ENCODE measurements around the gene POTEF.
"Not testable (repeated sequence)": the region's sequence is repeated elsewhere in the genome, so short reads cannot be mapped to it uniquely, and the experiment has no call there.

The POTEF gene

DNA sequence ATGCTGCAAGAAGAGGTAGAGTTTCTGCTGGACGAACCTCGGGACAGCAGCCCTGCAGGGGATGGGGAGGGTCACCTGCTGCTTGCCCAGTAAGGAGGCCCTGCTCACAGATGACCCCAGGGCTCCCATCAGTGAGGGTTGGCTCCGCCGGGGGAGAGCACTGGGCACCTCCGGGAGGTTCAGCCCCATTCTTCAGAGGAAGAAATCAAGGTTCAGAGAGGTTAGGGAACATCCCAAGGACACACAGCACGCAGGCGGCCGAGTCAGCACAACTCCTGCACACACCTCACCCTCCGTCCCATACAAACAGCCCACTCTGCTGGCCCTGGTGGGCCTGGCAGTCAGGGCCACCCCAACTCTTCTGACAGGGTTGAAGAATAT is 27.6 kb upstream of the POTEF start:
- H3K27ac Mint-ChIP-seq: no peak overlapping the region
- no peaks in the 10 kb centered on the region for H3K9me3 Mint-ChIP-seq
- no peak overlapping the region for H3K4me3 Mint-ChIP-seq
- H3K36me3 Mint-ChIP-seq (ENCODE audit: low read depth): peaks cover 12% of the 10 kb centered on the region
- H3K27me3 Mint-ChIP-seq (ENCODE audit: low read depth): no peaks in the 10 kb centered on the region
- H3K4me1 Mint-ChIP-seq (ENCODE audit: low read depth): peaks cover 7% of the 10 kb centered on the region

DNA sequence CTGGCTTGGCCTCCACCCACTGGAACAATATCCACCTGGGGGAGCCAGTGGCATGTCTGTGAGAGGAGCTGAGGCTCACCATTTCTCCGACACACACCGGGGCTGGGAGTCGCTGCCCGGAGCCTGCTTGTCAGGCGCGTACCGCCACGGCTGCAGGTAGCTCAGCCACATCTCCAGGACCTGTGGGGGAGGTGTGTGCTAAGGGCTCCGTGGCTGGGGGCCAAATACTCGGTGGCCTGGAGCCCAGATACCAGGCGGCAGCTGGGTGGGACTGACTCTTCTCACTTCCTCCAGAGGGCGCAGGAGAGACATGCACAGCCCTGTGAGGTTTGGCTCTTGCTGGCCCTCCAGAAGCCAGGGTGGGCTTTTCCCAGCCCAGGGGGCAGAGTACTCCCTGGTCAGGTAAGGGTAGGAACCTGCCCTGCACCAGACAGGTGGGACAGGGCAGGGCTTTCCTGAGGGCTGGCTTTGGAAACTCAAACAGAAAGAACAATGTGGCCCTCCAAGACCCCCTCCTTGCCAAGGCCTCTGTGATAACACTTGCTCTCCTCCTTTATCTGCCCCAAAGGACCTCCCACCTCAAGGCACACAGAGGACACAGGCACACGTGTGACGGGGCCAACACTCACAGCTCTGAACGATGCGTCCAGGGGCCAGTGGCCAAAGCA is 27.1 kb upstream of the POTEF start:
- not testable (repeated sequence) for H3K27me3 Mint-ChIP-seq (ENCODE audit: low read depth); H3K4me3 Mint-ChIP-seq; H3K9me3 Mint-ChIP-seq; H3K4me1 Mint-ChIP-seq (ENCODE audit: low read depth); H3K27ac Mint-ChIP-seq
- peaks cover 11% of the 10 kb centered on the region for H3K36me3 Mint-ChIP-seq (ENCODE audit: low read depth)

DNA sequence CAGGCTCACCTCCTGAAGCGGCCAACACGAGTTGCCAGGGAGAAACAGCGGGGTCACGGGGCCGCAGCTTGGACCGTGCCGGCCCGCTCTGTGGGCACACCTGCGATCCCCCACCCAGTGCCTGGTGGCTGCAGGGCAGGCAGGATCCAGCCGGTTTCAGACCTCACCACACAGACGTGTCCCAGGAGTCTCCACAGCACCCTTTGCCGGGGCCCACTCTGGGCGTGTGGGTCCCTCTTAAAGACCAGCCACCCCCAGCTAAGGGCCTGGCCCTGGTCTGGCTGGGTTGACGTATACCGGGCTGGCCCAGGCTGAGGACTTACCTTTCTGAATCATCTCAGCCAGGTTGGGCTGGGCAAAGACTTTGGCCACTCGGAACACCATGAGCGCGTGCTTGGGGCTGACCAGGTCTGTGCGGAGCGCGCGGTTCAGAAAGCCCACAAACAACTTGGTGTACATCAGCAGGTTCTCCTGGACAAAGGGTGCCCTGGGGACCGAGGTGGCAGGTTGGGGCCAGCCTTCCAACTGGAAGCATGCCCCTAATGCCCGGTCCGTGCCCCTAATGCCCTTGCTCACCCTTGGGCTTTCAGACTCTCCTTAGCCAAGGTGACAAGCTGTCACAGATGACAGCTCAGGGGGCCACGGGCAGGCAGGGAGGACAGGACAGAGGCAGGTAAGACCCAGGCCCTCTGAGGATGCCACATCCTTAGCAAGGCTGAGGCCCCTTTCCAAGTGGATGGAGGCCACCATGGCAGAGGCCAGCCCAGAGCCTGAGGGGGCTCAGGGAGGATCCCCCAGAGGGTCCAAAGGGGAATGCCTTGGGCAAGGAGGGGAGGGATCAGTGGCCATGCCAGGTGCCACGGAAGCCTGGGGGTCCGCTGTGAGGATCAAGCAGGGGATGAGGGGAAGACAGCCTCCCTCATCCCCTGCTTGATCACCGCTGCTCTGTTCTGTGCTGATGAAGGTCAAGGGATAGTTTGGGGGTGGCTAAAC is 26.0 kb upstream of the POTEF start:
- no peak overlapping the region for H3K27ac Mint-ChIP-seq
- H3K4me1 Mint-ChIP-seq (ENCODE audit: low read depth): peaks cover 7% of the 10 kb centered on the region

DNA sequence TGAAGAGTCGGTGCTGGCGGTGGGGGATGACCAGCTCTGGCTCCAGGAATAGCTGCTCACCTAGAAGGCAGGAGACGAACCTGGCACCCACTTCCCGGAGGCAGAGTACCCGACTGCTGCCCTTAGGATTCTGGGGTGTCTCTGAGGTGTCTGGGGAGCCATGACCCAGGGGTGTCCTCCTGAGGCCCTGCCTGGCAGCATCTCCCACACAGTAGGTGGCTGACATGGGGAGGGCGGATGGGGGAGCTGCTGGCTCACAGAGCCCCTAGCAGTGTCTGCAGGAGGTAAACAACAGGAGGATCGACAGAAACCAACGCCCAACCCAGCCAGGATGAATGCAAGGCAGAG is 25.4 kb upstream of the POTEF start:
- not testable (repeated sequence) for H3K4me3 Mint-ChIP-seq; H3K9me3 Mint-ChIP-seq; H3K27me3 Mint-ChIP-seq (ENCODE audit: low read depth); H3K36me3 Mint-ChIP-seq (ENCODE audit: low read depth); H3K27ac Mint-ChIP-seq; H3K4me1 Mint-ChIP-seq (ENCODE audit: low read depth)

More for the DNA sequence above, 26.0 kb upstream of the POTEF start:
- no peaks in the 10 kb centered on the region for H3K9me3 Mint-ChIP-seq
- peaks cover 8% of the 10 kb centered on the region for H3K36me3 Mint-ChIP-seq (ENCODE audit: low read depth)
- no peaks in the 10 kb centered on the region for H3K27me3 Mint-ChIP-seq (ENCODE audit: low read depth)
- H3K4me3 Mint-ChIP-seq: no peak overlapping the region

DNA sequence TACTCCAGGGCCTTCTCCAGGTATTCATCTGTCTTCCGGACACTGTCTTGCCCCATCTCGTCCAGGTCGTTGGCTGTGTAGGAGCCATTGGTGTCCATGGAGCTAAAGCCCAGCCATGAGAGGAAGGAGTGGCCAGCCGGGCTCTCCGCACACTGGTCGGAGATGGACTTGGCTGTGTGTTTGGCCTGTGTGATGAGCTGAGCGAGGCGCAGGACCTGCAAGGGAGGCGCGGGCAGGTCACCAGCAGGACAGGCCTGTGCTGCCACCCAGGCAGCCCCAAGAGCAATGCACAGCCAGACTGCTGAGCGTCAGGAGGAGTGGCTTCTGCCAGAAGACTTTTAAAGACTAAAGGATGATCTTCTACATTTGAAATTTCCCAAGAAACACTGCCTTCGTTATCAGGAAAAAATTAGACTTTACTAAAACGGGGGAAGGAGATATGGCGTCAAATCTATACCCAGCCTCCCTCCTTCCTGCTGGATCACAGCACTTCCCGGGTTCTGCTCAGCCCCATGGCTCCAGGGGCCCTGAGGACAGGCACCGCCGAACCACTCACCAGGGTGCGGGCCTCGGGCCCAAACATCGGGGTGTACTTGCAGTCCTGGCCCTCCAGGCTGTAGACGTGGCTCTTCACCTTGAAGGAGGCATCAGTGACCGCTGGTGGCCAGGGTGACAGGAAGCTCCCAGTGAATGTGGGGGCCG is 24.9 kb upstream of the POTEF start:
- not testable (repeated sequence) for H3K27me3 Mint-ChIP-seq (ENCODE audit: low read depth); H3K36me3 Mint-ChIP-seq (ENCODE audit: low read depth); H3K4me1 Mint-ChIP-seq (ENCODE audit: low read depth); H3K27ac Mint-ChIP-seq; H3K9me3 Mint-ChIP-seq; H3K4me3 Mint-ChIP-seq

DNA sequence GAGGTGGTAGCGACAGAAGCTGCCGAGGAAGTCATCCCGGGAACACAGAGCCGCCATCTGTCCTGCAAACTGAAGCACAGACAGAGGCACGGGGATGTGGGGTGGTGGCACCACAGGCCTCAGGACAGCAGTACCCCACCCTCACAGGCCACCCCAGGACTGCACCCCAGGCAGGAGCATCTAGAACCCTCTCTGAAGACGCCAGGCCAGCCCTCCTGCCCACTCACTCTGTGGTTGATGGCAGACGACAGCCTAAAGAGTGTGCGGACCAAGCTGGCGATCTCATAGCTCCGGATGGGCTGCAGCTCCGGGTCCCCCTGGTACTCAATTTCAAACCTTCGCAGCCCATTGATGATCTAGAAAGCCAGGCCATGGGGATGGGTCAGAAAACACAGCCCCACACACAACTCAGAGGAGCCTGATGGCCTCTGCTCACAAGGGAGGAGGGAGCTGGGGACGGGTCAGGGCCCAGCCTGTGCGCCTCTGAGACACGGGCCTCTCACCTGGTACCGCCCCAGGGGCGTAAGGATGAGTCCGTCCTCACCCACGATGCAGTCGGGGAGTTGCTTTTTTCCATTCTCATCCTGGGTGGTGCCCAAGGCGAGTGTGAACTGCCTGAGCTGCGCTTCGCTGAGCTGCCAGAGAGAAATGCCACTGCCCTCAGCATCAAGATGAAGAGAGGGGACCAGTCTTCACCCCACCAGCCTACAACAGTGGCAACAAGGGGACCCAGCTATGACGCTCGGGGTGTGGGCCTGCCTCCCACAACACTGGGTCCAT is 24.0 kb upstream of the POTEF start:
- Mint-ChIP-seq H3K27ac (no peak overlapping the region), H3K4me3 (no peak overlapping the region), H3K36me3 (ENCODE audit: low read depth) (peaks cover 8% of the 10 kb centered on the region), H3K9me3 (no peaks in the 10 kb centered on the region), H3K4me1 (ENCODE audit: low read depth) (peaks cover 6% of the 10 kb centered on the region), H3K27me3 (ENCODE audit: low read depth) (no peaks in the 10 kb centered on the region)

DNA sequence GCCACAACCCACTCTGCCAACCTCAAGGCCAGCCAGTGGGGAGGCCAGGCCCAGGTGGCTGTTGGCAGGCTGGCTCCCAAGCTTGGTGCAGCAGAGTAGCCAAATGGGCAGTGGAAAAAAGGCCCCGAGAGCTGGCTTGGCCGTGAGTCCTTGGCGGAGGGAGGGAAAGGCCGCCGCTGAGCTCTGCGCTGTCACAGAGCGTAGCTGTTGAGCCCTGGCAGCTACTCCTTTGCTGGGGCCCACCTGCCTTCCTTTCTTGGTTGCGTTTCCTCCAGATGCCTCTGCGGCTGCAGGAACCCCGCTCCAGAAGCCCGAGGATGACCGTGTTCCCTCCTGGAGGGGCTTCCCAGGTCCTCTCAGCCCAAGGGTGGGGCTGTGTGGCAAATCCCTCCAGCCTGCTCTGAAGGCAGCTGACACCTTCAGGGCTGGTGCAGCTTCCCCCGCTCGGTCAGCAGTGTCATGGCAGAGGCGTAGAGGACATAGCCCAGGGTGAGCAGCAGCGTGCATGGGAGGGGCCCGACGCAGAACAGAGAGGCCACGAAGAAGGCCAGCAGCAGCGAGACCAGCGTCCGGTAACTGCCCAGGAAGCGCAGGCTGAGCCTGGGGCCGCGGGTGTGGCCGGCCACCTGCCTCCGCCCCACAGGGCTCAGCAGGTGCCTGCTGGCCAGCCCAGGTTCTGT is 23.3 kb upstream of the POTEF start:
- H3K4me1 Mint-ChIP-seq (ENCODE audit: low read depth); H3K27me3 Mint-ChIP-seq (ENCODE audit: low read depth); H3K4me3 Mint-ChIP-seq; H3K27ac Mint-ChIP-seq; H3K36me3 Mint-ChIP-seq (ENCODE audit: low read depth); H3K9me3 Mint-ChIP-seq: not testable (repeated sequence)

DNA sequence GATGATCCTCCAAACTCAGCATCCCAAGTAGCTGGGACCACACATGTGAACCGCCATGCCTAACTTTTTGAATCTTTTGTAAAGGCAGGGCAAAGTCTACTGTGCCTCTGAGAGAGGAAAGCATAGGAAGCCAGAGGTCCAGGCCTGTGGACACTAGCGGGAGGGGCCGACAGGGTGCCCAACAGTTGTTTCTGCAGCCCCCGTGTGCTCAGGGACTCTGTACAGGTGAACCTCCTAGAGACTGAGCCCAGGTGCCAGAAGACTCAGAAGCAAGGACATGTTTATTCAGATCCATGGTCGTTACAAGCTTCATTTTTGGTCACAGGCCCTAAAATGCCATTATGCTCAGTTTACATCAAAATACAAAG is 22.1 kb upstream of the POTEF start:
- not testable (repeated sequence) for H3K36me3 Mint-ChIP-seq (ENCODE audit: low read depth); H3K4me3 Mint-ChIP-seq; H3K9me3 Mint-ChIP-seq; H3K4me1 Mint-ChIP-seq (ENCODE audit: low read depth); H3K27me3 Mint-ChIP-seq (ENCODE audit: low read depth); H3K27ac Mint-ChIP-seq

DNA sequence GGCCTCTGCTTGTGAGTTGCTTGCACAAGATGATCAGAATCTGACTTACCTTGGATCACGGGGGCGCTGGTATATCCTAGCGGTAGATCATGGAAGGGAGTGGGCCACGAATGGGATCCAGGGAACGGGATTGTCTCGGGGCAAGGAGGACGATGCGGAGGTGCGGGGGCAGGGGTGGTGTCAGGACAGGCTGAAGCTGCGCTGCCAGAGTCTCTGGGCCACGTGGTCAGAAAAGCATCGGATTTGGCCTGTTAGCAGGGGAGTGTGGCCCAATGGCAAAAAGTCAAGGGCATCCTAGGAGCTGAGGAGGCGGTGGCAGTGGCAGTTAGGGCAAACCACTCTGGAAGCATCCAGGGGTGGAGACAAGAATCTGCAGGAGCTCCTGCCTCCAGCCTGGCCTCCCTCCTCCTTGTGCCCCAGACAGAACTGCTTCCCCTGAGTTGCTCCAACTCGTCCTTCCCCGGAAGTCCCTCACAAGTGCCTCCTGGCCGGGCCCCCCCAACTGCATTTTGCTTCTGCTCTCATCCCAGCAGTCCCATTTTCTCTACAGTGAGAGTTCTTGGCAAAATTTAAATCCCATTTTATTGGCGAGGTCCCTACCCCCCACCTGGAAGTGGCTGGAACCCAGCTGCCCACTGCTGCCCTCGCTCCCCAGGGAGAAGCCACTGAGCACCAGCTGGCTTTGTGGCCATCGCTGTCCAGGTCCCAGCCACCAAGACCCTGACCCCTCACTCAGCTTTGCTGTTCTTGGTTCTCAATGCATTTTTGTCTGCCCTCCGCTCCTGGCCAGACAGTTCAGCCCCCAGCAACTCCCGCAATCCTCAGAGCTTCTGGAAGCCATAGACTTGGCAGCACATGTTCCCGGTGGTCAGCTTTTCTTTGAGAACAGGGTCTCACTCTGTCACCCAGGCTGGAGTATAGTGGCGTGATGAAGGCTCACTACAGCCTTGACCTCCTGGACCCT is 21.4 kb upstream of the POTEF start:
- H3K27me3 Mint-ChIP-seq (ENCODE audit: low read depth): peaks cover 4% of the 10 kb centered on the region
- H3K36me3 Mint-ChIP-seq (ENCODE audit: low read depth): peaks cover 8% of the 10 kb centered on the region
- H3K4me3 Mint-ChIP-seq: no peak overlapping the region
- no peaks in the 10 kb centered on the region for H3K9me3 Mint-ChIP-seq
- H3K27ac Mint-ChIP-seq: no peak overlapping the region
- peaks cover 4% of the 10 kb centered on the region for H3K4me1 Mint-ChIP-seq (ENCODE audit: low read depth)

DNA sequence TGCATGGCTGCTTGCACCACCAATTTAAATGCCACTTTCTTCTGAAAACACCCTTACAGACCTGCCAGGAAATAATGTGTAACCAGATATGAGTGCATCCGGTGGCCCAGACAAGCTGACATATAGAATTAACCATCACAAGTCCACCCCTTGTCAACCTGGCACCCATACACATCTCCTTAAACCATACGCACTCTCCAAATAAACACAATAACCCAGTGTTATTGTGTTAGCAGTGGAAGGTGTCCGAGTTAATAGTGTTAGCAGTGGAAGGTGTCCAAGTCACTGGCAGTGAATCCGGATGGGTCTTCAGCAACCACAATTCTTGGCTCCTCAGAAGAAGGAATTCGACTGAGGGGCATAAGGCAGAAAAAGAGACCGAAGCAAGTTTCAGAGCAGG is 19.5 kb upstream of the POTEF start:
- H3K4me3 Mint-ChIP-seq; H3K9me3 Mint-ChIP-seq; H3K4me1 Mint-ChIP-seq (ENCODE audit: low read depth); H3K27me3 Mint-ChIP-seq (ENCODE audit: low read depth); H3K27ac Mint-ChIP-seq; H3K36me3 Mint-ChIP-seq (ENCODE audit: low read depth): not testable (repeated sequence)

DNA sequence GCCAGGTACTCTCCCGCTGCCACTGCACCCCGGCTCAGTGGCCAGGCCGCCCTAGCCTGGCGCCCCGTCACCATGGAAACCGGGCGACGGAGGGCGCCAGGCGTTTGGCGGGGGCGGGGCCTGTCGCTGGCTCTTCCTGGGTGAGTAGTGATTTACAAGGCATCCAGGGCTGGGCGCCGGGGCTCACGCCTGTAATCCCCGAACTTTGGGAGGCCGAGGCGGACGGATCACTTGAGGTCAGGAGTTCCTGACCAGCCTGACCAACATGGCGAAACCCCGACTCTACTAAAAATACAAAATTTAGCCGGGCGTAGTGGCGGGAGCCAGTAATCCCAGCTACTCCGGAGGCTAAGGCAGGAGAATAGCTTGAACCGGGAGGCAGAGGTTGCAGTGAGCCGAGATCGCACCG is 16.0 kb upstream of the POTEF start, which contains the start of gene CCDC74B:
Gene CCDC74B (minus strand): TSS at position 107 of the 409 bp plus-strand sequence. CDS start 116 bp downstream, outside the sequence.
- H3K27ac Mint-ChIP-seq; H3K27me3 Mint-ChIP-seq (ENCODE audit: low read depth); H3K36me3 Mint-ChIP-seq (ENCODE audit: low read depth); H3K9me3 Mint-ChIP-seq: not testable (repeated sequence)
- Mint-ChIP-seq H3K4me1 (ENCODE audit: low read depth) (peaks cover 14% of the 10 kb centered on the region), H3K4me3 (peak within 1 kb of the TSS; percentile 76)

DNA sequence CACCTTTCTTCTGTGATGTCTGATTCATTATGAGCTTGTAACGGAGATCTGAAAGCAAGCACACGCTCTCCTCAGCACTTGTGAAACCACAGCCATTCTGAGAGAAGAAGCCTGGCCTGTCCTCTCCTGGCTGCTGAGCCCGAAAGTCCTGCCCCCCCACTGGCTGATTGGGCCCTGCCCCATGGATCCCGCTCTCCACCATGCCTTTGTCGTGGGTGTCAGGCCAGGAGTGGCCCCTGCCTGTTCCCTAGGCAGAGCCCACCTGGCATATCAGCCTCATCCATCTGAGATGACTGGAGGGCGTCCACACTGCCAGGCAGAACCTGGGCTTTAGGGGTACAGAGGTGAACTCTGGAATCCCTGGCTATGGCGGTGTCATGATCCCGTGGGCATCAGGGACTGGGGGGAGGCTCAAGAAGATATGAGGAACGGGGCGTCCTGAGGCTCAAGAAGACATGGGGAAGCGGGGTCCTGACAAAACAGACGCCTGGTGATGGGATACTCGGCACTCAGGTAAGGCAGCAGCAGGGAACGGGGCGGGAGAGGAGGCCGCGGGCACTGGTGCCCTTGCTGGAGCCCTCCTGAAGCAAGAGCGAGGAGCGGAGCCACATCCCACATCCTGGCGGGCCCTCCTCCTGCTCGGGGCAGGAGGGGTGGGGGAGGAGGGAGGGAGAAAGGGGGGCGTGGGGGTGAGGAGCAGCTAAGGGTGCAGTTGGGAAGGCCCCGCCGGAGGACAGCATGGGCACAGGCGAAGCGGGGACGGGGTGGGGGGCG is 14.4 kb upstream of the POTEF start:
- H3K9me3 Mint-ChIP-seq; H3K27me3 Mint-ChIP-seq (ENCODE audit: low read depth); H3K36me3 Mint-ChIP-seq (ENCODE audit: low read depth): not testable (repeated sequence)
- Mint-ChIP-seq H3K4me1 (ENCODE audit: low read depth) (peaks cover 11% of the 10 kb centered on the region), H3K27ac (peak overlapping the region; percentile 6), H3K4me3 (peak overlapping the region; percentile 73)
